Liver (tissue), 9 donors: ENCODE data around the gene PJA1. TPM values are rescaled to one million over a fixed set of nuclear protein-coding genes. Genes with fewer than 3 reads are reported as not detected.

Source experiments
- DNase-seq: peaks from one replicate; pipeline ENCODE4 v3.0.0-alpha.2; 2017; ENCODE audit warnings: low spot score
- H3K27ac ChIP-seq, 2 donors: one replicate each; pipeline ENCODE4 v1.7.0; 2013; ENCODE audit warnings: inconsistent platforms in 2 of 2, low read length in 2 of 2, control low read depth in 1 of 2, low read depth in 1 of 2, mild to moderate bottlenecking in 1 of 2
- H3K27me3 ChIP-seq, 4 donors: one replicate each; pipeline versions ENCODE4 v1.6.1 to v1.7.0; 2013; ENCODE audit warnings: low read length in 3 of 4, inconsistent platforms in 1 of 4, mild to moderate bottlenecking in 1 of 4, moderate library complexity in 1 of 4; ENCODE audit not compliant: control insufficient read depth in 4 of 4, insufficient read depth in 4 of 4
- H3K36me3 ChIP-seq, 4 donors: one replicate each; pipeline versions ENCODE4 v1.6.1 to v1.7.0; 2013; ENCODE audit warnings: low read length in 3 of 4, mild to moderate bottlenecking in 3 of 4, low read depth in 1 of 4, moderate library complexity in 1 of 4; ENCODE audit not compliant: control insufficient read depth in 4 of 4, insufficient read depth in 3 of 4
- H3K4me1 ChIP-seq, 4 donors: one replicate each; pipeline versions ENCODE4 v1.6.1 to v1.7.0; 2013; ENCODE audit warnings: low read length in 3 of 4, mild to moderate bottlenecking in 3 of 4, moderate library complexity in 1 of 4; ENCODE audit not compliant: control insufficient read depth in 4 of 4, insufficient read depth in 4 of 4
- H3K4me3 ChIP-seq, 3 donors: one replicate each; pipeline versions ENCODE4 v1.6.1 to v1.7.0; 2013; ENCODE audit warnings: low read length in 3 of 3, control low read depth in 1 of 3, low read depth in 1 of 3, mild to moderate bottlenecking in 1 of 3
- H3K9ac ChIP-seq, 2 donors: one replicate each; pipeline ENCODE4 v1.7.0; 2013; ENCODE audit warnings: low read length in 2 of 2, mild to moderate bottlenecking in 2 of 2, moderate library complexity in 2 of 2, control low read depth in 1 of 2, low read depth in 1 of 2
- H3K9me3 ChIP-seq, 4 donors: one replicate each; pipeline versions ENCODE4 v1.6.1 to v1.7.0; 2013; ENCODE audit warnings: low read length in 3 of 4; ENCODE audit not compliant: control insufficient read depth in 4 of 4
- FOXA1 ChIP-seq: IDR thresholded peaks from 2 replicates; pipeline ENCODE4 v1.6.1; 2016; ENCODE audit warnings: antibody characterized with exemption
- GABPA ChIP-seq, 2 donors: IDR thresholded peaks in 1 of 2; conservative IDR thresholded peaks in 1 of 2; 2 replicates each; pipeline ENCODE4 v1.6.1; 2016; ENCODE audit warnings: antibody characterized with exemption in 2 of 2, mild to moderate bottlenecking in 1 of 2, moderate library complexity in 1 of 2
- HNF4A ChIP-seq, 2 donors: conservative IDR thresholded peaks; 2 replicates each; pipeline ENCODE4 v1.6.1; 2016; ENCODE audit warnings: antibody characterized with exemption in 2 of 2, mild to moderate bottlenecking in 2 of 2
- NR2F2 ChIP-seq: IDR thresholded peaks from 2 replicates; pipeline ENCODE4 v1.6.1; 2016; ENCODE audit warnings: antibody characterized with exemption
- REST ChIP-seq: IDR thresholded peaks from 2 replicates; pipeline ENCODE4 v1.6.1; 2016; ENCODE audit warnings: antibody characterized with exemption, mild to moderate bottlenecking
- RXRA ChIP-seq, 2 donors: IDR thresholded peaks; 2 replicates each; pipeline ENCODE4 v1.6.1; 2017 to 2018; ENCODE audit warnings: antibody characterized with exemption in 2 of 2, mild to moderate bottlenecking in 1 of 2
- SP1 ChIP-seq: IDR thresholded peaks from 2 replicates; pipeline ENCODE4 v1.6.1; 2018; ENCODE audit warnings: antibody characterized with exemption, mild to moderate bottlenecking
- TAF1 ChIP-seq: conservative IDR thresholded peaks from 2 replicates; pipeline ENCODE4 v1.6.1; 2016; ENCODE audit warnings: antibody characterized with exemption, mild to moderate bottlenecking
- ZBTB33 ChIP-seq: IDR thresholded peaks from 2 replicates; pipeline ENCODE4 v1.6.1; 2016; ENCODE audit warnings: antibody characterized with exemption
- WGBS: extraction: QIAGEN DNeasy Blood & Tissue Kit; methylation state at CpG from one replicate; pipeline ENCODE4 v1.1.7; 2013; 5-methylcytosine and 5-hydroxymethylcytosine counted together
- polyA plus RNA-seq, 2 donors: library from polyadenylated mRNA; stranded (reverse) in 1 of 2; unstranded in 1 of 2; fragments of 200-250 nt in 1 of 2; fragments of >200 nt in 1 of 2; fragmentation: Nextera tagmentation in 1 of 2; extraction: Ambion mirVana in 1 of 2; gene quantifications; one replicate each; pipeline versions ENCODE4 v1.2.1 to v1.2.3, GENCODE V29; 2013 to 2015
- total RNA-seq, 2 donors: library from RNA; depleted of rRNA; stranded (reverse); fragments of >200 nt; gene quantifications; one replicate each; pipeline ENCODE4 v1.2.3, GENCODE V29; 2014
- donor health status: healthy.
- donor health status: healthy.
- donor health status: healthy.
- donor health status: healthy.
- donor health status: healthy.

PJA1 gene
- total and polyA plus RNA-seq, 4 donors: 4.6 to 6.0 (median 5.0) TPM

GRCh38 chrX:69211701-69212100, 46.4 kb upstream of the PJA1 start:
- Histone ChIP-seq H3K27ac (no peak overlapping the region), H3K4me3 (no peak overlapping the region), H3K27me3 (no peaks in the 10 kb centered on the region), H3K36me3 (no peaks in the 10 kb centered on the region), H3K4me1 (no peaks in the 10 kb centered on the region), H3K9me3 (no peaks in the 10 kb centered on the region), H3K9ac (no peak overlapping the region)
- no peak for TF ChIP-seq SP1
- 89% methylated on average over 2 of the region's 2 CpGs for WGBS
- DNase-seq: no peak

GRCh38 chrX:69210581-69210980, 45.3 kb upstream of the PJA1 start:
- H3K27me3 ChIP-seq: no peaks in the 10 kb centered on the region
- 60% methylated on average over 3 of the region's 3 CpGs for WGBS
- no peak for DNase-seq
- H3K27ac ChIP-seq: no peak overlapping the region
- H3K9me3 ChIP-seq: no peaks in the 10 kb centered on the region
- TF ChIP-seq FOXA1 (no peak), TAF1 (no peak), RXRA (IDR thresholded peaks at IDR 0.05) (no peak), REST (no peak), GABPA (IDR thresholded peaks at IDR 0.05 in 1 of 2, conservative IDR thresholded peaks at IDR 0.05 in 1 of 2) (no peak)
- no peaks in the 10 kb centered on the region for H3K4me1 ChIP-seq
- H3K9ac ChIP-seq: no peak overlapping the region
- H3K36me3 ChIP-seq: no peaks in the 10 kb centered on the region
- H3K4me3 ChIP-seq: no peak overlapping the region

GRCh38 chrX:69207216-69207615, 42.0 kb upstream of the PJA1 start:
- TF ChIP-seq NR2F2 (no peak), ZBTB33 (no peak), HNF4A (conservative IDR thresholded peaks at IDR 0.05) (no peak)
- Histone ChIP-seq H3K4me1 (no peaks in the 10 kb centered on the region), H3K27ac (no peak overlapping the region), H3K9me3 (no peaks in the 10 kb centered on the region), H3K4me3 (no peak overlapping the region), H3K9ac (no peak overlapping the region), H3K36me3 (no peaks in the 10 kb centered on the region), H3K27me3 (no peaks in the 10 kb centered on the region)
- WGBS: 91% methylated on average over 3 of the region's 3 CpGs
- DNase-seq: no peak
